ENCODE results near the gene SYNDIG1L. TPM values are rescaled to one million over a fixed set of nuclear protein-coding genes. Genes with fewer than 3 reads are reported as not detected.
A peak's percentile ranks its signal among the peaks of the same experiment; 100 is the strongest.

SYNDIG1L gene
- total RNA-seq, 2 experiments from 2014 or later: not detected

DNA sequence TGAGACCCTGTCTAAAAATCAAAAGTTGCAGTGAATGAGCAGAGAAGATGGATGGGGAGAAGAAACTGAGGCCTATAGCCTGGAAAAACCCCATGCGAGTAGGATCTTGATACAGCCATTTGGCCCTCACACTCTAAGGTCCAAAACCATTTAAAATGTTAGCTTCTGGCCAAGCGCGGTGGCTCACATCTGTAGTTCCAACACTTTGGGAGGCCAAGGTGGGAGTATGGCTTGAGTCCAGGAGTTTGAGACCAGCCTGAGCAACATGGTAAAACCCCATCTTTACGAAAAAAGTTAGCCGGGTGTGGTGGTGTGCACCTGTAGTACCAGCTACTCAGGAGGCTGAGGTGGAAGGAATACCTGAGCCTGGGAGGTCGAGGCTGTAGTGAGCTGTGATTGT is 58.0 kb downstream of the SYNDIG1L start:
- Histone ChIP-seq H3K27ac (ENCODE audit: low read depth in 1 of 2, low read length in 2 of 2) (no peak overlapping the region), H3K9me3 (ENCODE audit: control insufficient read depth in 1 of 2, insufficient read depth in 1 of 2, low read length in 2 of 2) (no peaks in the 10 kb centered on the region), H3K4me3 (ENCODE audit: low read length) (no peak overlapping the region), H3K36me3 (ENCODE audit: insufficient read depth, low read length) (no peaks in the 10 kb centered on the region), H3K27me3 (ENCODE audit: control insufficient read depth in 1 of 2, insufficient read depth in 2 of 2, low read length in 2 of 2) (peaks cover 0 to 5% of the 10 kb centered on the region in 2 experiments), H3K4me1 (ENCODE audit: insufficient read depth, low read length) (no peaks in the 10 kb centered on the region)
- no peak for TF ChIP-seq CTCF (IDR thresholded peaks at IDR 0.05)
- Mint-ChIP-seq H3K27me3 (peaks cover 5% of the 10 kb centered on the region), H3K4me3 (no peak overlapping the region), H3K4me1 (ENCODE audit: low read depth) (no peaks in the 10 kb centered on the region), H3K27ac (no peak overlapping the region), H3K9me3 (no peaks in the 10 kb centered on the region), H3K36me3 (ENCODE audit: low read depth) (no peaks in the 10 kb centered on the region)
- intact Hi-C loops (cut with DNase I, micrococcal nuclease): loop anchor here in 1 of 2 experiments (10.0 kb wide), 2 partner anchors 307 to 437 kb away; no protein-coding TSS in a partner anchor
- CTCF ChIA-PET: no interaction called here
- POLR2A ChIA-PET: no interaction called here
- no peak for DNase-seq
- ATAC-seq (ENCODE audit: poor library complexity): no peak

DNA sequence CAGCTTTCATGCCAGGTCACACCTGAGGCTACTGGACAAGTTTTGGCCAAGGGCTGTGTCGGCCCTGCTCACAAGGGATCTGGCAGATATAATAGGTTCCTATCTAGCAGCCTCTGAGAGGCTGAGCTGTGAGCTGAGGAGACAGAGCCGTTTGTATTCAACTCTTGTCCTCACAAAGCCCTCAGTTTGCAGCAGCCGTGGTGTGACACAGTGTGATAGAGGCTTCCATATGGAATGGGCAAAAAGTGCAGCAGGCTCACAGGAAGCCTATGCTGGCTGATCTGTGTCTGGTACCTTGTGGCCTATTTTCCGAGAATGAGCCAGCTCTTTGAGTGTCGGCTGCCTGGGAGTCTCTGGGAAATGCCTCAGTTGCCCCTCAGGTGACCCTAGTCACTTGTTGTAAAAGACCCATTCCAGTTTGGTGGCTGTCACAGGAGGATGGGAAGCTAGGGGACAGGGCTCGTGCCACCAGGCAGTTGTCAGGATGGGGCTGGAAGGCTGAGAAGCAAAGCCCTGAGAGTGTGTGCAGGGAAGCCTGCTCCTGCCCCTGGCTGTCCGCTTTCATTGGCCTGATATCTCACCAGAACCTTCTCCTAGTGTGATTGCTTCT is 61.6 kb downstream of the SYNDIG1L start:
- intact Hi-C loops (cut with DNase I, micrococcal nuclease): loop anchor here in 1 of 2 experiments (5.0 to 10.0 kb wide), 3 partner anchors 128 to 440 kb away; partner anchors contain the start of genes ISCA2 and NPC2
- H3K4me3 Mint-ChIP-seq: no peak overlapping the region

GRCh38 chr14:74362361-74362915 is 63.6 kb downstream of the SYNDIG1L start:
- H3K27ac ChIP-seq (ENCODE audit: low read depth in 1 of 2, low read length in 2 of 2): no peak overlapping the region
- Mint-ChIP-seq H3K9me3 (no peaks in the 10 kb centered on the region), H3K27me3 (peaks cover 10% of the 10 kb centered on the region), H3K4me1 (ENCODE audit: low read depth) (no peaks in the 10 kb centered on the region), H3K4me3 (no peak overlapping the region), H3K27ac (no peak overlapping the region), H3K36me3 (ENCODE audit: low read depth) (no peaks in the 10 kb centered on the region)
- intact Hi-C loops (cut with DNase I, micrococcal nuclease): loop anchor here in 1 of 2 experiments (2.0 to 10.0 kb wide), 4 partner anchors 130 to 442 kb away; partner anchors contain the start of genes ISCA2, LTBP2 and NPC2
- H3K9me3 ChIP-seq (ENCODE audit: control insufficient read depth in 1 of 2, insufficient read depth in 1 of 2, low read length in 2 of 2): peaks cover 0 to 4% of the 10 kb centered on the region in 2 experiments
- peak; percentile 94 for TF ChIP-seq CTCF (IDR thresholded peaks at IDR 0.05)
- peaks cover 0 to 5% of the 10 kb centered on the region in 2 experiments for H3K27me3 ChIP-seq (ENCODE audit: control insufficient read depth in 1 of 2, insufficient read depth in 2 of 2, low read length in 2 of 2)
- H3K4me1 ChIP-seq (ENCODE audit: insufficient read depth, low read length): peaks cover 6% of the 10 kb centered on the region
- ATAC-seq (ENCODE audit: poor library complexity) (peak; percentile 71), DNase-seq (peak; percentile 40 to 76 (median 54))
- CTCF ChIA-PET: no interaction called here
- POLR2A ChIA-PET: no interaction called here
- H3K4me3 ChIP-seq (ENCODE audit: low read length): no peak overlapping the region
- no peaks in the 10 kb centered on the region for H3K36me3 ChIP-seq (ENCODE audit: insufficient read depth, low read length)

More for the DNA sequence above, 61.6 kb downstream of the SYNDIG1L start:
- Histone ChIP-seq H3K9me3 (ENCODE audit: control insufficient read depth in 1 of 2, insufficient read depth in 1 of 2, low read length in 2 of 2) (no peaks in the 10 kb centered on the region), H3K4me3 (ENCODE audit: low read length) (no peak overlapping the region), H3K4me1 (ENCODE audit: insufficient read depth, low read length) (peaks cover 6% of the 10 kb centered on the region), H3K27me3 (ENCODE audit: control insufficient read depth in 1 of 2, insufficient read depth in 2 of 2, low read length in 2 of 2) (peaks cover 0 to 5% of the 10 kb centered on the region in 2 experiments), H3K27ac (ENCODE audit: low read depth in 1 of 2, low read length in 2 of 2) (no peak overlapping the region), H3K36me3 (ENCODE audit: insufficient read depth, low read length) (no peaks in the 10 kb centered on the region)
- POLR2A ChIA-PET: no interaction called here
- TF ChIP-seq CTCF (IDR thresholded peaks at IDR 0.05): no peak
- Mint-ChIP-seq H3K27ac (no peak overlapping the region), H3K4me1 (ENCODE audit: low read depth) (no peaks in the 10 kb centered on the region), H3K27me3 (peaks cover 10% of the 10 kb centered on the region), H3K9me3 (no peaks in the 10 kb centered on the region), H3K36me3 (ENCODE audit: low read depth) (no peaks in the 10 kb centered on the region)
- no peak for ATAC-seq (ENCODE audit: poor library complexity)
- DNase-seq: no peak
- CTCF ChIA-PET: no interaction called here

All from CD4-positive, alpha-beta T cell (primary cell).